ENCODE data around the gene NSD2. TPM values are rescaled to one million over a fixed set of nuclear protein-coding genes. Genes with fewer than 3 reads are reported as not detected.

Gene NSD2
- total RNA-seq, 1 experiment from 2014 or later = 136 TPM

GRCh38 chr4:1895971-1896657, 24.9 kb downstream of the NSD2 start:
- no peaks in the 10 kb centered on the region for H4K20me1 ChIP-seq (ENCODE audit: control insufficient read depth, insufficient read depth, insufficient read length)
- WGBS (ENCODE audit: extremely low coverage, insufficient read length, low lambda C conversion rate) = no CpG with 5 or more reads among the region's 8 CpGs
- no peak overlapping the region for H3K27ac Mint-ChIP-seq

More at GRCh38 chr4:1895971-1896657, 24.9 kb downstream of the NSD2 start:
- H4K91ac ChIP-seq (ENCODE audit: insufficient read length, low read depth, low read length) = no peak overlapping the region
- H2AFZ ChIP-seq (ENCODE audit: low read length) = no peak overlapping the region
- no peak for TF ChIP-seq CTCF (conservative IDR thresholded peaks at IDR 0.05)
- no peak overlapping the region for H2BK120ac ChIP-seq (ENCODE audit: low read depth, low read length, poor library complexity, severe bottlenecking)
- no peak overlapping the region for H3K18ac ChIP-seq (ENCODE audit: insufficient read length, low read depth, low read length)
- no peak overlapping the region for H3K56ac ChIP-seq (ENCODE audit: insufficient read length, low read depth, low read length)
- H3K23ac ChIP-seq (ENCODE audit: insufficient read length, low read depth, low read length) = no peak overlapping the region
- H3K23me2 ChIP-seq (ENCODE audit: insufficient read length, low read depth, low read length, poor library complexity, severe bottlenecking) = no peaks in the 10 kb centered on the region
- H3K79me2 ChIP-seq (ENCODE audit: insufficient read depth, low read length) = peaks cover 10% of the 10 kb centered on the region; the same call in 1 of the 2 replicates
- H2BK15ac ChIP-seq (ENCODE audit: low read depth, low read length) = no peak overlapping the region
- Mint-ChIP-seq H3K36me3 (ENCODE audit: insufficient read depth in 1 of 3, low read depth in 3 of 3) (peaks cover 12 to 25% (median 16%) of the 10 kb centered on the region in 3 experiments; a peak in 6 of 7 replicates), H3K9me3 (no peaks in the 10 kb centered on the region), H3K4me3 (no peak overlapping the region), H3K27me3 (ENCODE audit: low read depth) (peaks cover 1% of the 10 kb centered on the region; the same call in 1 of the 2 replicates), H3K4me1 (peaks cover 7 to 17% of the 10 kb centered on the region in 2 experiments)
- no peak overlapping the region for H4K8ac ChIP-seq (replicated peaks; ENCODE audit: insufficient read length, low read depth, low read length)
- H2BK5ac ChIP-seq (ENCODE audit: insufficient read length, low read length) = no peak overlapping the region
- no peak overlapping the region for H2AK5ac ChIP-seq (ENCODE audit: insufficient read length, low read length)
- no peak overlapping the region for H3K9ac ChIP-seq (ENCODE audit: extremely low read depth, insufficient read length, low read length)
- no peak overlapping the region for H2BK20ac ChIP-seq (ENCODE audit: low read depth, low read length, poor library complexity, severe bottlenecking)
- H3K27ac ChIP-seq (ENCODE audit: insufficient read length, low read depth, low read length) = no peak overlapping the region
- no peak for DNase-seq
- H3K27me3 ChIP-seq (ENCODE audit: insufficient read depth, low read length) = no peaks in the 10 kb centered on the region
- H4K5ac ChIP-seq (ENCODE audit: insufficient read length, low read depth, low read length) = no peak overlapping the region
- no peak overlapping the region for H3K4me2 ChIP-seq (ENCODE audit: insufficient read depth, insufficient read length, low read length)
- no peak overlapping the region for H3K4ac ChIP-seq (ENCODE audit: low read depth, low read length)
- no peak overlapping the region for H2BK12ac ChIP-seq (ENCODE audit: insufficient read length, low read depth, low read length)
- H3K4me1 ChIP-seq (ENCODE audit: insufficient read depth, low read length) = no peaks in the 10 kb centered on the region
- peaks cover 3% of the 10 kb centered on the region for H3K79me1 ChIP-seq (ENCODE audit: insufficient read depth, low read depth, low read length, poor library complexity, severe bottlenecking)
- no peaks in the 10 kb centered on the region for H3K9me3 ChIP-seq (ENCODE audit: control insufficient read depth, low read depth, low read length)
- H3K14ac ChIP-seq (ENCODE audit: insufficient read depth, low read length) = no peak overlapping the region
- H3T11ph ChIP-seq (ENCODE audit: low read length) = no peak overlapping the region

All from H9 (cell line).